DOHH2 (cell line): ENCODE measurements around the gene FCER1G.

Source experiments
- H3F3A ChIP-seq: fragments of 200-600 bp; sonication (generic), shearing (Covaris generic); 2 replicates; pipeline ENCODE4 v1.6.0; 2016; ENCODE audit warnings: antibody characterized with exemption, mild to moderate bottlenecking; ENCODE audit not compliant: control insufficient read depth, insufficient read depth
- H3K27ac ChIP-seq: fragments of 200-600 bp; sonication (generic); 2 replicates; pipeline ENCODE4 v1.5.1; 2014; ENCODE audit warnings: low read depth, mild to moderate bottlenecking, low read length, moderate library complexity
- H3K27me3 ChIP-seq: fragments of 200-600 bp; sonication (generic); 2 replicates; pipeline ENCODE4 v1.6.1; 2014; ENCODE audit warnings: mild to moderate bottlenecking, low read length, mixed read lengths; ENCODE audit not compliant: control insufficient read depth
- H3K36me3 ChIP-seq: fragments of 200-600 bp; sonication (generic); 2 replicates; pipeline ENCODE4 v1.6.1; 2014; ENCODE audit warnings: mild to moderate bottlenecking, low read length, moderate library complexity, mixed read lengths; ENCODE audit not compliant: control insufficient read depth
- H3K4me1 ChIP-seq: fragments of 200-600 bp; sonication (generic); 2 replicates; pipeline ENCODE4 v1.6.1; 2014; ENCODE audit warnings: mild to moderate bottlenecking, low read length, mixed read lengths; ENCODE audit not compliant: control insufficient read depth
- H3K4me2 ChIP-seq: fragments of 200-600 bp; sonication (generic); 2 replicates; pipeline ENCODE4 v1.6.0; 2014; ENCODE audit warnings: mild to moderate bottlenecking, low read length, moderate library complexity
- H3K4me3 ChIP-seq: fragments of 200-600 bp; sonication (generic); 2 replicates; pipeline ENCODE4 v1.5.1; 2014; ENCODE audit warnings: mild to moderate bottlenecking, low read length, mixed read lengths
- H3K79me2 ChIP-seq: fragments of 200-600 bp; sonication (generic); 2 replicates; pipeline ENCODE4 v1.6.1; 2014; ENCODE audit warnings: mild to moderate bottlenecking, low read length, mixed read lengths; ENCODE audit not compliant: control insufficient read depth
- H3K9me2 ChIP-seq: fragments of 200-600 bp; sonication (generic); replicated peaks from 2 replicates; pipeline ENCODE4 v1.6.1; 2014; ENCODE audit warnings: mild to moderate bottlenecking, low read length, mixed read lengths; ENCODE audit not compliant: control insufficient read depth
- H3K9me3 ChIP-seq: fragments of 200-600 bp; sonication (generic); 2 replicates; pipeline ENCODE4 v1.6.1; 2014; ENCODE audit warnings: antibody characterized with exemption, low read length, mixed read lengths; ENCODE audit not compliant: control insufficient read depth, insufficient read depth
- H4K20me1 ChIP-seq: fragments of 200-600 bp; sonication (generic); 2 replicates; pipeline ENCODE4 v1.6.0; 2014; ENCODE audit warnings: low read depth, mild to moderate bottlenecking, antibody characterized with exemption, low read length, moderate library complexity; ENCODE audit not compliant: control insufficient read depth, insufficient read depth
- EZH2phosphoT487 ChIP-seq: fragments of 200-600 bp; sonication (generic); IDR thresholded peaks from 2 replicates; pipeline ENCODE4 v1.6.1; 2017; ENCODE audit warnings: borderline replicate concordance, mild to moderate bottlenecking, antibody characterized with exemption, low read length, moderate library complexity, mixed read lengths
- TF ChIP-seq, protein P1 (sequence below): fragments of 200-600 bp; sonication (generic); IDR thresholded peaks from one replicate; pipeline ENCODE4 v1.5.1; 2014; ENCODE audit warnings: antibody characterized with exemption, mild to moderate bottlenecking, low read depth, low read length; ENCODE audit not compliant: poor library complexity, severe bottlenecking

FCER1G gene

GRCh38 chr1:161179698-161180097, 35.4 kb upstream of the FCER1G start:
- Histone ChIP-seq H3K36me3 (peaks cover 12% of the 10 kb centered on the region), H3K4me3 (no peak overlapping the region), H3K79me2 (peaks cover 16% of the 10 kb centered on the region), H3K27me3 (no peaks in the 10 kb centered on the region), H3K27ac (no peak overlapping the region), H4K20me1 (no peaks in the 10 kb centered on the region), H3K9me3 (no peaks in the 10 kb centered on the region), H3K4me1 (peaks cover 44% of the 10 kb centered on the region), H3K4me2 (no peak overlapping the region), H3F3A (peaks cover 2% of the 10 kb centered on the region; the same call in 1 of the 2 replicates), H3K9me2 (no peaks in the 10 kb centered on the region)
- no peak for TF ChIP-seq EZH2phosphoT487
- TF ChIP-seq, protein P1, sequence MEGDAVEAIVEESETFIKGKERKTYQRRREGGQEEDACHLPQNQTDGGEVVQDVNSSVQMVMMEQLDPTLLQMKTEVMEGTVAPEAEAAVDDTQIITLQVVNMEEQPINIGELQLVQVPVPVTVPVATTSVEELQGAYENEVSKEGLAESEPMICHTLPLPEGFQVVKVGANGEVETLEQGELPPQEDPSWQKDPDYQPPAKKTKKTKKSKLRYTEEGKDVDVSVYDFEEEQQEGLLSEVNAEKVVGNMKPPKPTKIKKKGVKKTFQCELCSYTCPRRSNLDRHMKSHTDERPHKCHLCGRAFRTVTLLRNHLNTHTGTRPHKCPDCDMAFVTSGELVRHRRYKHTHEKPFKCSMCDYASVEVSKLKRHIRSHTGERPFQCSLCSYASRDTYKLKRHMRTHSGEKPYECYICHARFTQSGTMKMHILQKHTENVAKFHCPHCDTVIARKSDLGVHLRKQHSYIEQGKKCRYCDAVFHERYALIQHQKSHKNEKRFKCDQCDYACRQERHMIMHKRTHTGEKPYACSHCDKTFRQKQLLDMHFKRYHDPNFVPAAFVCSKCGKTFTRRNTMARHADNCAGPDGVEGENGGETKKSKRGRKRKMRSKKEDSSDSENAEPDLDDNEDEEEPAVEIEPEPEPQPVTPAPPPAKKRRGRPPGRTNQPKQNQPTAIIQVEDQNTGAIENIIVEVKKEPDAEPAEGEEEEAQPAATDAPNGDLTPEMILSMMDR, result no peak

- TF ChIP-seq, protein P1, result peak; percentile 49
- TF ChIP-seq EZH2phosphoT487, result no peak
- Histone ChIP-seq H3F3A (peaks cover 4% of the 10 kb centered on the region; the same call in 1 of the 2 replicates), H3K36me3 (peaks cover 3% of the 10 kb centered on the region), H3K4me3 (no peak overlapping the region), H4K20me1 (no peaks in the 10 kb centered on the region), H3K9me2 (no peaks in the 10 kb centered on the region), H3K4me2 (no peak overlapping the region), H3K4me1 (peaks cover 51% of the 10 kb centered on the region), H3K27me3 (no peaks in the 10 kb centered on the region), H3K27ac (no peak overlapping the region), H3K79me2 (peaks cover 16% of the 10 kb centered on the region), H3K9me3 (no peaks in the 10 kb centered on the region)
Measured at GRCh38 chr1:161180639-161181038, 34.5 kb upstream of the FCER1G start.

GRCh38 chr1:161182214-161182613, 32.9 kb upstream of the FCER1G start:
- Histone ChIP-seq H3K79me2 (peaks cover under 1% of the 10 kb centered on the region; the same call in 1 of the 2 replicates), H3K36me3 (no peaks in the 10 kb centered on the region), H3F3A (peaks cover 16% of the 10 kb centered on the region), H3K4me3 (no peak overlapping the region), H3K27ac (no peak overlapping the region), H3K27me3 (no peaks in the 10 kb centered on the region), H3K9me3 (no peaks in the 10 kb centered on the region), H4K20me1 (no peaks in the 10 kb centered on the region), H3K4me2 (no peak overlapping the region), H3K9me2 (no peaks in the 10 kb centered on the region), H3K4me1 (peaks cover 56% of the 10 kb centered on the region)
- TF ChIP-seq, protein P1, result no peak
- TF ChIP-seq EZH2phosphoT487, result no peak

DNA sequence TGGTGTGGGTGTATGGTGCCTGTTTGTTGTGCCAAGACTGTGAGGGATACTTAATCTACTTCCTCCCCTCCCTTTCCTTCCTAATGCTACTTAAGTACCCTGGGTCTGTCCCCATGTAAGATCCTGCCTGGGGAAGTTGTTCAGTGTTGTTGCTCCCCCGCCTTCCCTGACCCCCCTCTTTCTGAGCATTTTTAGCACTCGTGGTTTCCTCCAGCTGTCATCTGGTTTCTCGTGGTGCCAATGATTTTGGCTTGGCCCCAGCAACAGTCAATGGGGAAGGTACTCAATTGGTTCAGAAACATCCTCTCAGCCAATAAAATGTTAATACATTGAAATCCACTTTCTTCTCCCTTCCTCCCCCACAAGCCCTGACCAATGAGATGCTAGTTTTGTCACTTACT, 29.8 kb upstream of the FCER1G start:
- TF ChIP-seq, protein P1, result no peak
- TF ChIP-seq EZH2phosphoT487, result no peak
- Histone ChIP-seq H4K20me1 (no peaks in the 10 kb centered on the region), H3K27ac (peak overlapping the region; percentile 84), H3K36me3 (no peaks in the 10 kb centered on the region), H3K4me2 (peak overlapping the region; percentile 69), H3K4me3 (peak overlapping the region; percentile 57), H3K79me2 (no peaks in the 10 kb centered on the region), H3K9me3 (no peaks in the 10 kb centered on the region), H3K4me1 (peaks cover 48% of the 10 kb centered on the region), H3K27me3 (no peaks in the 10 kb centered on the region), H3F3A (peaks cover 15% of the 10 kb centered on the region), H3K9me2 (no peaks in the 10 kb centered on the region)
